GM23338 (cell line): ENCODE results near the gene VMP1.

Experiments used
- CTCF ChIP-seq, 2 experiments: fragments of 200-600 bp in 1 of 2; sonication (generic) in 1 of 2; conservative IDR thresholded peaks; 2 replicates each; pipeline versions ENCODE4 v1.5.1 to v1.6.1; 2016 to 2017; ENCODE audit warnings: antibody characterized with exemption in 2 of 2, low read depth in 2 of 2, mild to moderate bottlenecking in 2 of 2, moderate library complexity in 1 of 2
- EZH2phosphoT487 ChIP-seq: fragments of 200-600 bp; sonication (generic); IDR thresholded peaks from one replicate; pipeline ENCODE4 v1.8.1; 2018; ENCODE audit warnings: antibody characterized with exemption; ENCODE audit not compliant: unreplicated experiment
- POLR2AphosphoS5 ChIP-seq: IDR thresholded peaks from 2 replicates; pipeline ENCODE4 v1.6.1; 2016; ENCODE audit warnings: antibody characterized with exemption, low read depth

GRCh38 chr17:59730268-59730834, 22.9 kb downstream of the VMP1 start:
- TF ChIP-seq CTCF (conservative IDR thresholded peaks at IDR 0.05; ENCODE audit: low read depth in 2 of 2): no peak
- TF ChIP-seq EZH2phosphoT487: no peak
- no peak for TF ChIP-seq POLR2AphosphoS5
